A673 (cell line): ENCODE data around the gene KCNJ14.

ENCODE experiments used
- EZH2 ChIP-seq: fragments of 200-600 bp; sonication (generic); IDR thresholded peaks from 2 replicates; pipeline ENCODE4 v1.6.1; 2017; ENCODE audit warnings: borderline replicate concordance, low read depth, mild to moderate bottlenecking, mixed read lengths, antibody characterized with exemption, low read length; ENCODE audit not compliant: poor library complexity, severe bottlenecking
- TF ChIP-seq, protein P1 (sequence below): fragments of 300-800, 200-600 bp; sonication (generic); conservative IDR thresholded peaks from 2 replicates; pipeline ENCODE4 v1.5.1; 2017; ENCODE audit warnings: low read depth, mild to moderate bottlenecking, antibody characterized with exemption, low read length, moderate library complexity, mixed read lengths

GRCh38 chr19:48495396-48495795, 40.0 kb downstream of the KCNJ14 start:
- TF ChIP-seq, protein P1, sequence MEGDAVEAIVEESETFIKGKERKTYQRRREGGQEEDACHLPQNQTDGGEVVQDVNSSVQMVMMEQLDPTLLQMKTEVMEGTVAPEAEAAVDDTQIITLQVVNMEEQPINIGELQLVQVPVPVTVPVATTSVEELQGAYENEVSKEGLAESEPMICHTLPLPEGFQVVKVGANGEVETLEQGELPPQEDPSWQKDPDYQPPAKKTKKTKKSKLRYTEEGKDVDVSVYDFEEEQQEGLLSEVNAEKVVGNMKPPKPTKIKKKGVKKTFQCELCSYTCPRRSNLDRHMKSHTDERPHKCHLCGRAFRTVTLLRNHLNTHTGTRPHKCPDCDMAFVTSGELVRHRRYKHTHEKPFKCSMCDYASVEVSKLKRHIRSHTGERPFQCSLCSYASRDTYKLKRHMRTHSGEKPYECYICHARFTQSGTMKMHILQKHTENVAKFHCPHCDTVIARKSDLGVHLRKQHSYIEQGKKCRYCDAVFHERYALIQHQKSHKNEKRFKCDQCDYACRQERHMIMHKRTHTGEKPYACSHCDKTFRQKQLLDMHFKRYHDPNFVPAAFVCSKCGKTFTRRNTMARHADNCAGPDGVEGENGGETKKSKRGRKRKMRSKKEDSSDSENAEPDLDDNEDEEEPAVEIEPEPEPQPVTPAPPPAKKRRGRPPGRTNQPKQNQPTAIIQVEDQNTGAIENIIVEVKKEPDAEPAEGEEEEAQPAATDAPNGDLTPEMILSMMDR = no peak
- TF ChIP-seq EZH2 = no peak
